GM06990 (cell line): Measurements from ENCODE around the gene CDT1.

Experiments
- DNase-seq: peaks from one replicate; pipeline ENCODE4 v3.0.0-alpha.2; 2011; ENCODE audit not compliant: insufficient read length; ENCODE audit errors: extremely low read depth
- H3K27me3 ChIP-seq: replicated peaks from 2 replicates; pipeline ENCODE4 v1.6.0; 2011; ENCODE audit warnings: low read length; ENCODE audit not compliant: control insufficient read depth, insufficient read depth
- H3K36me3 ChIP-seq: 2 replicates; pipeline ENCODE4 v1.5.1; 2011; ENCODE audit warnings: low read length; ENCODE audit not compliant: control insufficient read depth, insufficient read depth
- H3K4me3 ChIP-seq: replicated peaks from 2 replicates; pipeline ENCODE4 v1.5.1; 2011; ENCODE audit warnings: low read depth, mild to moderate bottlenecking, control low read depth, low read length
- CTCF ChIP-seq: IDR thresholded peaks from 2 replicates; pipeline ENCODE4 v1.5.1; 2011; ENCODE audit warnings: low read length, control low read depth, mild to moderate bottlenecking, inconsistent platforms; ENCODE audit not compliant: insufficient read depth, poor library complexity, severe bottlenecking

CDT1 gene

GRCh38 chr16:88790312-88791211, 13.0 kb upstream of the CDT1 start:
- peak; percentile 61 for DNase-seq
- Histone ChIP-seq H3K27me3 (no peaks in the 10 kb centered on the region), H3K4me3 (peak overlapping the region; percentile 16), H3K36me3 (no peaks in the 10 kb centered on the region)
- TF ChIP-seq CTCF: no peak

GRCh38 chr16:88792078-88792550, 11.5 kb upstream of the CDT1 start:
- Histone ChIP-seq H3K4me3 (no peak overlapping the region), H3K27me3 (no peaks in the 10 kb centered on the region), H3K36me3 (no peaks in the 10 kb centered on the region)
- no peak for DNase-seq
- no peak for TF ChIP-seq CTCF

- H3K4me3 ChIP-seq: no peak overlapping the region
- no peaks in the 10 kb centered on the region for H3K27me3 ChIP-seq
- no peak for DNase-seq
- H3K36me3 ChIP-seq: no peaks in the 10 kb centered on the region
- TF ChIP-seq CTCF: no peak
Measured at GRCh38 chr16:88792668-88793250, 10.8 kb upstream of the CDT1 start.

GRCh38 chr16:88793251-88793954, 10.2 kb upstream of the CDT1 start:
- no peak for DNase-seq
- Histone ChIP-seq H3K36me3 (no peaks in the 10 kb centered on the region), H3K27me3 (no peaks in the 10 kb centered on the region), H3K4me3 (no peak overlapping the region)
- no peak for TF ChIP-seq CTCF

- no peaks in the 10 kb centered on the region for H3K27me3 ChIP-seq
- no peak for DNase-seq
- TF ChIP-seq CTCF: no peak
- no peak overlapping the region for H3K4me3 ChIP-seq
- H3K36me3 ChIP-seq: no peaks in the 10 kb centered on the region; the same call in 1 of the 2 replicates
Measured at GRCh38 chr16:88796278-88796677, 7.3 kb upstream of the CDT1 start.
